Suppressor macrophage treated with lipopolysaccharide for 1 hour (primary cell): ENCODE measurements around the gene RBMS3.

ENCODE experiments used
- DNase-seq, 3 donors: peaks; one replicate each; pipeline ENCODE4 v3.0.0-alpha.2; 2020 to 2022

RBMS3 gene

DNA sequence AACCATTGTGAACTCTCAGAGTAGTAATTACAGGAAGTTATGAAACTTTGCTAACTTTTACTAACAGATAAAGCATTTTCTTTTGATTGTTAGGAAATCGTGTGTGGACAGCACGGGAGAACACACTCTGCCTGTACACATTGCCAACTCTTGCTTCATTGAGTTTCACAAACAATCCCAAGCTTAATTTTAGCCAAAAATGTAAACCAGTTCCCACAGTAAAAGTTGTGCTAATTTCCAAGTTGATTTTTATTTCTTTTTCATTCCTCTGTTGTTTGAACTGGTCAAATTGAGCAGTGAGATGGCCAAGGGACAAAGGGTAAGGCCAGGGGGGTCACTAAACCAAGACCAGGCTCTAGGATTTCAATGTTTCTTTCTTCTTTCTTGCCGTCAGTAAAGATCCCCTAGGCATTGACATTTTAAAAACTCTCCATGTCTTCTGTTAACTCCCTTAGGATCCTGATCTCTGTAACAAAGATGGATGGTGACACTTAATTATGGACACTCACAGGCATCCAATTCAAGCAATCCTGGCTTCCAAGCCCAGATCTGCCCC, 414.9 kb downstream of the RBMS3 start:
- no peak for DNase-seq

DNA sequence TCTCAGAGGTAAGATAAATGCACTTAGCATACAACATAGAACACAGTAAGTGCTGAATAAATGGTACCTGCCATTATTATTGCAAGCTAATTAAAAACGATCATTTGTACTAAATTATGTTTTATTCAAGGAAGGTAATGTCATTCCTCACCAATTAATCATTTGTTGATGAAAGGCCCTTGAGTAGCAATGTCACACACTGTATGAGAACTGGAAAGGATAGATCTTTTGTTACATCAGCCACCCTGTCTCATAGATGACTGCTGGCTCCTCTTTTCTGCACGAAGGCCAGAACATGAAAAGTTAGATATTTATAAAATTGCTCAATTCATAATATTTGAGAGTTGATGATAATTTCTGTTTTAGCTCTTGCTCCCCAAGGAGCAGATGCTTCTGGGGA, 415.4 kb downstream of the RBMS3 start:
- DNase-seq = no peak

DNA sequence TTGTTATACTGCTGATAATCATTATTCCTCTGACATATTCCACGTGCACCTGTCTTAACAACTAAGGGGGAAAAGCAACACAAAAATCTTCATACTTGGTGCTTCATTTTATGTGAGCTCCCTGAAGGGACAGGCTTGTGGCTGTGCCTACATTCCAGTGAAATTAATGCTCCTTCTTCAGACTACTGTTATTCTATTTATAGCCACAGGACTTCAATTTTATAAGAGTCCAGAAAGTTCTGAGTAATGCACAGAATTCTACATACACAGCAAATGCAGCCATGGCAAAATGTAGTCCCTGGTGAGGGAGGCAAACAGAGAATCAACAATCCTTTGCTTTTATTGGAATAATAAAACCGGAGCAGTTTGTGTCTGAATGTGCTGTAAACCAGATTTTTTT, 417.1 kb downstream of the RBMS3 start:
- DNase-seq = no peak

DNA sequence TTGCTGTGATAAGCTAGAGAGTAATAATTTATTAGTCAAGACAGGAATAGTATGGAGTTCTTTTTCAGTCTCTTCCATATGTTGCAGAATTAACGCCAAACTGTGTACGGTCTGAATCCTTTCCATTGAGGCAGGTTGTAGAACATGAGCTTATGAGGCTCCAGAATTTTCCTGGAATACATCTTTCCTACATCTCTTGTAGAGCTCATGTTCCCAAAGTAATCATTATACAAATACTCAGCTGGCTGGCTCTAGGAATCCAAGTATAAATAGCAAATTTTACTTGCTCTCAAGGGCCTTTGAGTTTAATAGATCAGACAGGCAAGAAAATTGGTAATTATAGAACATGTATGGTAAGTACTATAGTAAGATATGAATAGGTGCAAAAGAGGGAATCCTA, 419.4 kb downstream of the RBMS3 start:
- DNase-seq = no peak

DNA sequence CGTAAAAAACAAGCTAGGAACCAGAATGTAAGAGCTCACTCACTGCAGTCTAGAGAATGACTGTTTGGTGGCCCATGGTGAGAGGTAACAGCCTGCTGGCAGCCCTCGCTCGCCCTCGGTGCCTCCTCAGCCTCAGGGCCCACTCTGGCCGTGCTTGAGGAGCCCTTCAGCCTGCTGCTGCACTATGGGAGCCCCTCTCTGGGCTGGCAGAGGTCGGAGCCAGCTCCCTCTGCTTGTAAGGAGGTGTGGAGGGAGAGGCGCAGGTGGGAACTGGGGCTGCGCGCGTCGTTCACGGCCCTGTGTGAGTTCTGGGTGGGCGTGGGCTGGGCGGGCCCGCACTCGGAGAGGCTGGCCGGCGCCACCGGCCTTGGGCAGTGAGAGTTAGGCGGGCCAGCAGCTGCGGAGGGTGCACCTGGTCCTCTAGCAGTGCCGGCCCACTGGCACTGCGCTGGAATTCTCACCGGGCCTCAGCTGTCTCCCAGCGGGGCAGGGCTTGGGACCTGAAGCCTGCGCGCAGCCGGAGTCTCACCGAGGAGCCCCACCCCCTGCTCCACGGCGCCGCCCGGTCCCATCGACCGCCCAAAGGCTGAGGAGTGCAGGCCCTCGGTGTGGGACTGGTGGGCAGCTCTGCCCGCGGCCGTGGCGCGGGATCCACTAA, 420.6 kb downstream of the RBMS3 start:
- DNase-seq = no peak

DNA sequence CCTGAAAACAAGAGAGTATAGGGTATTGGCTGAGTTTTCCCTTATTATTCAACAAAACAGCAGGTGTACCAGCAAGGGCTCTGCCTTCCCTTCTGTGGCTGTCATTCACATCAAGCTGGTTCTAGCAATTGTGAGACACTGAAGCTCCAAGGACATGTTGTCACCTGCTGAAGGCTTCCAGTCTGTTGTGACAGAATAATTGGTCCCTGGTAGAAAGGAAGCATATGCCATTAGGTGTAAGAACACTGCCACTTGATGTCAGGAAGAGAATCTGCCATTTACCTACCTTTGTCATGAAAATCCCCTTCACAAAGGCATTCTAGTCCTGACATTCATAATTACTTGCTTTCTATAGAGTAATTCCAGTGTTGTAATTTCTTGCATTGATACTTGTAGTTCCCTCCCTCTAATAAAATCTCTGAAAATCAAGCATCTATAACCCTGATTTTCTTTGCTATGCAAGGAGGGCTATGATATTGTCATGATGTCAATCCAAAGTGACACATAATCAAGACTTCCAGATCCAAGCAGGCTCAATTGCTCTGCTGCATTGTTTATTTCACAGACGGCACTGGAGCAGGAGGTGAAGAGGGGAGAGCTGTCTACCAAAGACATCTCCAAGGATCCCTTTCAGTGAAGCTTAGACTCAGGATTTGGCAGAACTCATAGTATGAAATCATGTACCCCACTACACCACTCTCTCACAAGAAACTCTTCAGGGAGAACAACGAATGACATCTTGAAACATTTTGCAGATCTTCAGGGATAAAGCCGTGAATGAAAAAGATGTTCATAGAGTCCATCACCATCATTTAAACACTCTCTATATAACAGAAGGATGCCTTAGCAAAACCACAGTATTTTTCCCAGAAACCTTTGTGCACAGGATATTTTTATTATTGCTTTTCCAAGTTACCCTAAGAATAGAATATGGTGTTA, 425.3 kb downstream of the RBMS3 start:
- no peak for DNase-seq

DNA sequence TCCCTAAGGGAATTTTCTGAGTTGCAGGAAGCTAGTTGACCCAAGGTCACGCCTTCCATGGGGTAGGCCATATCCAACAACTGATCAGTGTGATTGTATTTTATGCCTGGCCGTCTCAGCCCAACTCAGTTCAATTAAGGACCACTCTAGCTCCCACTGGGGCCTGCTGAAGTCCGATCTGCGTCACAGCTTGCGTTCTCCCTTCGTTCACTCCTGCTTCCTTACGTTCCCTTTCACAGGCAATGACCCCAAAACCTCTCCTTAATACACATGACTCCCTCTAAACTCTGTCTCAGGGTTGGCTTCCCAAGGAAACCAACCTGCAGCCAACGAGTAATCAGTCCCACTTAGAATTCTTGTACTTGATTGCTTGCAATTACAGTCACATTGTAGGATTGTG, 428.0 kb downstream of the RBMS3 start:
- DNase-seq = no peak

DNA sequence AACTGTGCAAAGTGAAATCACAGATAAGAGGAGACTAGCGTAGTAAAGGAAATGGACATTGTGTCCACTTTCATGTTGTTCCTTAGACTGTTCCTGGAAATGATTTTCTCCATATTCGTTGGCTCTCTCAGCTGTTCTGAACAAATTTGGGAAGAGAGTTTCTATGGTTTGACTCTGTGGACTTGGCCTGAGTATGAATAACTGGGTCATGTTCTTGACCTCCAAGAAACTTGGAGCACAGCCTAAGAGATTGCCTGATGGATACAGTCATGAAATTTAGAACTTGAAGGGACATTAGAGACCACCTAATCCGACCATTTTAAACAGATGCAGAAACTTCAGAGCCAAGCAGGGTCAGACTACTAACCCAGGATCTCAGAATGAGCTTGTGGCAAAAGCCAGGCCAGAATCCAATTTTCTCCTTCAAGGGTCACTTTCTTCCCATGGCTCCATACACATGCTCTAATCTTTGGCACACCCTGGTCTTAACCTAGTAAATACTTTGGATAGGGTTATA, 430.4 kb downstream of the RBMS3 start:
- no peak for DNase-seq

DNA sequence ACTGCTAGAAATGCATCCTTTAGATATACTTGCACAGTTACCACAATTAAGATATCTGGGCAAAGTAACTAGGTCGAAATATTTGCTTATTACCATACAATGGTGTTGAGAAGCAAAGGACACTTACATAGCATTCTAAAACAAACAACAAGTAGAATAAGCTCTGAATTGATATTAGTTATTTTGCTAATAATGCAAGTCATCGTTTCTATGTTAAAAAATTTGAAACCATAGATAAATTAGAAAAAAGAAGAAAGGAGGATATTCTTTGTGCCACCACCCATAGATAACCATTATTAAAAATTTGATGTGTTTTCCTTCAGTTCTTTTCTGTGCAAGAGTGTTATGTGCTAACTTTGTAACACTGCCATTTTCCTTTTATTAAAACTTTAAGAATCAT, 435.3 kb downstream of the RBMS3 start:
- DNase-seq = no peak

DNA sequence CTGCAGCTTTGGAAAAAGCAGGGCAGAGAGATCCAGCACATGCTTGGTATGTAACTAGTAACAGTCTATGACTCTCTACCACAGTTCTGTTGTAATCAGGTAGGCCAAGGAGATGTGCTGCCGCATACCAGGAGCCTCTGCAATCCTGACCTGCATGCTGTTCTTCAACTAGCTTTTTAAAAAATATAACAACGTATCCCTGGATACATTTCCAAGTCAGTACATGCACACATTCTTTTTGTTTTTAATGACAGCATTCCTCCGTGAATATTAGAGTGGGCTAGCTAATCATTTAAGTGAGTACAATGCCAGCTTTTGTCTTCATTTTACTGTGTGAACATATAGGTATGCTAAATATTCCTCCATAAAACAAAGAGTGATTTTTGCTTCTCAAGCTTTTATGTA, 437.8 kb downstream of the RBMS3 start:
- no peak for DNase-seq

DNA sequence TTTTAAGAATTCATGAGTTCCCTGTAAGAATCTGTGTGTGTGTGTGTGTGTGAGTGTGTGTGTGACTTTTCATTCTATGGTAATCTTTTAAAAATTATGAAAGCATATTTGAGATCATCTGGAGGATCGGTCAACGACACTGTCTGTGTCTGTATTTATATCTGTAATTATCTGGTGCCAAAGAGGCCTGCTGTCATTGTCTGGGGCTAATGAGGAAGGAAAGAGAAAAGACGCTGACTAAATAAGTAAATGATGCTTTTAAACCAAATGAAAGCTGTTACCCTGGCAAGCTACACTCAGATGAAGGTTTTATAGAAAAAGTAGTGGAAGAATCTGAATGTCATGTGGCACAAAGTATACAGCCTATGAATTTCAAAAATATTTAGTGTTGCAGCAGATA, 439.8 kb downstream of the RBMS3 start:
- no peak for DNase-seq

DNA sequence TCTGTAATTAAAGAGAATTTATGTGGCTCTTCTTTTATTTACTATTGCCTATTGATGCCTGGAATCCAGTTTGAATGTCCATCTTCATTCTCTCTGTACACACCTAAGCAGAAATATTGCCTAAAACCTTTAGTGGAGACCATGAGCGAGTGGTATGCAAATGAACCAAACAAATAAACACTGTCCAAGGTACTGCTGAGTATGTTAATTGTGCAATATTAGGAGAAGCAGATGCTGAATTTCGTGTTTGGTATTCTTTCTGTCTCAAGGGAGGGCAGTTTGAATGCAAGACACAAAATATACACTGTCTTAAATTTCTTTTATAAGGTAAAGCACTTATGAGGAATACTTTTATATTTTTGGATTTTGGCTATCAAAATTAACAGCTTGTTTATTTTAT, 440.9 kb downstream of the RBMS3 start:
- DNase-seq = no peak

DNA sequence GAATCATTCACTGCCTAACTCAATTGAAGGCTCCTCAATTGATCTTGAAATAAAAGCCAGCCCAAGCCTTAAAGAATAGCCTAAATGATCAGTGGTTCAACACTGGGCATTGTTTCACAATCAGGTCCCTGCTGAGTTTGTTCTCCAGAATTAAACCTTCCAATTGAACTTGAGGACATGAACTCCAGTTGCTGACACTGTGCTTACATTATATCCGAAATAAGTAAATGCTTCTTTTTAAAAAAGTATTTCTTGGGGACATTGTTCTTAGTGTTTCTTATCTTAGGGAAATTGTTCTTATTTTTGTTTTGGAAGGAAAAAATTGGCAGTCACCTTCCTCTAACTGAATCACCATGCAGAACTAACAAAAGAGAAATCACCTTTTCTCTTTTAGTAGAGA, 450.2 kb downstream of the RBMS3 start:
- DNase-seq = no peak

DNA sequence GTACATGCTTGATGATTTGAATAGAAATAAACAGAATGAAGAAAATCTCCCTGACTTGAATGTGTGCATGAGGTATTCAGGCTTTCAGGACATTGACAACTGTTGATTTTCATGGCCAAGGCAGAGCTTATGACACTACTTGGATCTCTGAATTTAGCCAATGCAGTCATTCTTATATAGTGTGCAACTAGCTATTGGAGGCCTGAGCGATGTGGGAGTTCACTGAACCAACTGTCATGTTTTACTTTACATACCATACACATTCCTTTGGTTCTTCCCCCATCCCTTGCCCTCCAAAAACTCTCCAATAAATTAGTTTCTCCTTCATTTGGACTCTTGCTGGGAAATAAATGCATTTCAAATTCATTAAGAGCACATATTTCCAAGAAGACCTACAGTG, 460.4 kb downstream of the RBMS3 start:
- DNase-seq = no peak

DNA sequence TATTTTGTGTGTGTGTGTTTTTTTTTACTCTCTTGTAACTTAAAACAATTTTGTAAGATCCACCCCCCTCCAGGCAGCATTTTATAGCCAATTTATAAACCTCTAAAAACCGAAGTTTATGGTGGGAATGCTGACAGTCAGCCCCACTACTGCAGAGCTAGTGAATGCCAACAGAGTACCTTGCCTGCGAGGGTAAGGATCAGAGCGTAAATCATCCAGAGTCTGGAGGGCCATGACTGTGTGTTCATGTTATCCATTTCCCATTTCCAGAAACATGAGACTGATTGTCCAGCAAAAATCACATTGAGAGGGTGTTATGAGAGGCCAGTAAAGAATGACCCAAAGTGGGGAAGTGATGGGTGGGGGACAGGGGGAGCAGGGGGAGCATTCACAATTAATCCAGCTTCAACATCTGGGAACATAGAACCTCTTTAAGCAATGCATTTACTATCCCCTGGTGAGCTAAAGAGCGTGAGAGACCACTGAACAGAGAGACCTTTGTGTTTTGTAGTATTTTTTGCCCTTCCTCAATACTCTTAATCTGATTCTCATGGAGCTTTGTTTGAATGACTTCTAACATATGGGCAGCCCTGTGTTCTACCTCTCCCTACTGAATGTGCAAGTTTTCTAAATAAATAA, 464.5 kb downstream of the RBMS3 start:
- no peak for DNase-seq

DNA sequence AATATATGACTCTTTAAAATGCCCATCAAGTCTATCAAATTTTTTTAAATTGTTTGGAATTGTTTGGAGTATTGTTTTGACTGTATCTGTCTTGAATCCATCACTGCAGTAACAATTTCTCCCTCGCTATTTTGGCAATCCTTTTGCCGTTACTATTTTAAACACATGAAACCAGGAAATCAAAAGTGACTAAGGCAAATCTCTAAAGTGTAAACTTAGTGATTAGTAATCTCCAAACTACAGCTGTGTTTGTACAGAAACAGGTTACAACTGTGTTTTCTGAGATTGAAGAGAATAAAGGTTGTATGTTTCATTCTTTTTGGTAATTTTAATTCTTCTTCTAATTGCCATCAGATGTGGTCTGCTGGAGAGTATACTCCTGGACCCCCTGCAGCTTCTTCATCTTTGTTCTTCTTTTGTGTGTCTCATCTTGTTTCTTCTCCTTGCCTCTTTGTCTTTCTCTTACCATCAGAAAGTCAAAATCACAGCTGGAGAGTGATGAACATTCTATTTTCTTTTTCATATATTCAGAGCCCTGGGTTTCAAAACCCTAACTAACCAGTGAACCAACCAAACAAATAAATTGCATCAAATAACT, 465.4 kb downstream of the RBMS3 start:
- DNase-seq = no peak

DNA sequence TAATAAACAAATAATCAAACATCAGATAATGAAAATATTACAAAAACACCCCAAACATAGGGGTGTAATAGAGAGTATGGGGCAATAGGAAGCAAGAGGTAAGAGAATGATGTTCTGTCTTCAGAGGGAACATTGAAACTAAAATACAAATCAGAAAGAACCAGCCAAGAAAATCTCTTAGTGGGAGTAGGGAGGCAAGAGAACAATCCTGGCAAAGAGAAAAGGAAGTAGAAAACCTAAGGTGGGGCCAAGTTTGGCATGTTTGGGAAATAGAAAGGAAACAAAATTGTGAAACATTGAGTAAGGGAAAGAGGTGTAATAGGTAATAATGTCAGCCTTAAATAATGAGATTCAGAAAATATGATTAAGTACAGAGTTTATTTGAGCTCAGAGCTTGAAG, 467.1 kb downstream of the RBMS3 start:
- no peak for DNase-seq

DNA sequence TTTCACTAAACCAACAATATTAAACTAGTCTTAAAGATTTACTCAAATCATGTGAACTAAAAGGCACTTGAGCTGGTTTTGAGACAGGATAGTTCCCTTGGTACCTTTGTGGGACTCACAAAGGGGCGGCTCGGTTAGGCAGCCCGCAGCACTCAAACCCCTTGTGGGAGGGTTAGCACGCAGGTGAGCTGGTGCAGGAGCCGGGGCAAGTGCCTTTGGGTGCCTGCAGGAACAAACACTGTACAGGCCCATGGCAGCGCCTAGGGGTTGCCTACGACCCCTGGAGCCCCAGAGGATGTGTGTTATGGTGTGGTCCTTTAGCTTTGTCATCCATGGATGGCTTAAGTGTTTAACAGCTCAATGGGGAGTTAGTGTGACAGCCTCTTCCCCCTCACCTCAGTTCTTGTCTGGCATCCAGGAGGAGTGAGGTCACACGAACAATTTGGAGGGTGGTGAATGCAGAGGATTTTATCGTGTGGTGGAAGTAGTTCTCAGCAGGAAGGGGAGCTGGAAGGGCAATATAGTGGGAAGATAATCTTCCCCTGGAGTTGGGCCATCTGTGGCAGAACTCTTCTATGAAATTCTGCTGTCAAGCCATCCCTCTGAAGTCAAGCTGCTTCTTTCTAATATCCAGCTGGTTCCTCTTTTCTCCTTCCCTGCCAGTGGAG, 470.9 kb downstream of the RBMS3 start:
- DNase-seq = no peak

DNA sequence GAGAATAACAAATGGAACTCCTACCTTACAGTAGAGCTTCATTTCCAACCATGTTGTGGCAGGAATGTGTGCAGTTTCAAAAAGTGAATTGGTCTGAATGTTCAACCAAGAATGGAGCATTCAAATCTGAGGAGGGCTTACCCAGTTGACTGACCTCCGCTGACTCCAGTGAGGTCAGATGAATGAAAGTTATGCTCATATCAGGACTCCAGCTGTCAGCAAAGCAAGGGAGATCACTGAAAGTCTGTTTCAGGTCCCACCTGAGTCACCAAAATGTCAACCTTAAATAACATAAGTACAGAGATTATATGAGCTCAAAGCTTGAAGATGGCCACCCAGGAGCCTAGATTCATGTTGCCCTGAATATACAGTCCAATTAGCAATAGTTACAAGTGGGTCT, 473.5 kb downstream of the RBMS3 start:
- no peak for DNase-seq

DNA sequence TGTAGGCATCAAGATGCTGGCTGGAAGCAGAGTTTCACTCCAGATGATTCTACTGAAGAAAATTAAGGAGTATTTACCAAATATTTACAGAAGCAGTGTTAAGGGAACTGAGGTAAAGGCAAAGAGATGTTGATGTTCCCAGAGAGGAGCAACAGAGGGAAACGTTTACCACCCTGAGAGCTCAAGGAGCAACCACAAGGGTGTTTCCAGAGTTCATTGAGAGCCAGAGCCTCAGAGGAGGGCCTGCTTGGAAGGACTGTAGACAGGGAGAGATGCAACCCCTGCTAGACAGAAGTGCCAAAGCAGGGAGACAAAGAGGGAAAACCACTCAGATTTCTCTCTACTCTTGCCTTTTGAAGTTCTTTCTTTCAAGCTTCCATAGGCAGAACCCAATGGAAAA, 474.5 kb downstream of the RBMS3 start:
- no peak for DNase-seq

DNA sequence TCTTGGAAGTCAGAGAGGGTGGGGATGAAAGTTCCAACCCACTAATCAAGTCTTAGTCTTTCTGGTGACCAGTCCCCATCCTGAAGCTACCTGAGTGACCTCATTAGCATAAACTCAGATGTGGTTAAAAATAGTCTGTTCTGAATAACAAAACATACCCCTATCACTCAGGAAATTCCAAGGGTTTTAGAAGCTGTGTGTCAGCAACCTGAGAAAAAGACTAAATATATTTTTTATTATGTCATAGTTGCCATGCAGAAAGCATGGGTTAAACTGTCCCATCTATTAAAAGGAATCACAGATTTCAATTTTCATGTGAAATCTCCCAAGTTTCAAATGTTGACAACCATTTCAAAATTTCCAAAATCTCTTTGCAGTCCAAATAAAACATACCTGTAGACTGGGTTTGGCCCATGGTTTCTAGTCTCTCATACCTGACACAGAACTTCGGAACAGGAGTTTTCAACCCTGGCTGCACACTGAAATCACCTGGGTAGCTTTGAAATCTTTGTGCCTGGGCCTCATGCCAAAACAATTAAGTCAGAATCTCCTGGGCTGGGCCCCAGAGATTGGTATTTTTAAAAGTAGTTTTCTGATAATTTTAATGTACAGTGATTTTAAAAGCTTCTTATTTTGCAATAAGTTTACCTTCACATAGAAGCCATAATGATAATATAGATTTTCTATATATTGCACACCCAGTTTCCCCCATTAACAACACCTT, 476.3 kb downstream of the RBMS3 start:
- DNase-seq = no peak

DNA sequence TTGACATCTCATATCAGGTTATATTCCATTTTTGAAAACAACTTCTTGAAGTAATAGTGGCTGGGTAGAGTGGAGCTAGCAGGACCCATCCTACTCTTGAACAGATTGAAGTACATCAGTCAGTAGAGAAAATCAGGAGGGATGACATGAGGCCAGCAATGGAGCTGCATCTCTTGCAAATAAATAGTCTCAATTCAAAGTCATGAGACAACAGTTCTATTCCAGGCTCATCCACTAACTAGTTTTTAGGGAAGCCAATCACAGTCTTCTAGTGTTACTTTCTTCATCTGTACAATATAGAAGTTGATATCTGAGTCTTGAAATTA, 477.2 kb downstream of the RBMS3 start:
- DNase-seq = no peak
